ENCODE results near the gene NDC1. TPM values are rescaled to one million over a fixed set of nuclear protein-coding genes. Genes with fewer than 3 reads are reported as not detected.
A peak's percentile ranks its signal among the peaks of the same experiment; 100 is the strongest.
"Not testable (repeated sequence)": the region's sequence is repeated elsewhere in the genome, so short reads cannot be mapped to it uniquely, and the experiment has no call there.

NDC1 gene
- total RNA-seq, 2 donors from 2014 or later, result 5.4 to 6.3 TPM

DNA sequence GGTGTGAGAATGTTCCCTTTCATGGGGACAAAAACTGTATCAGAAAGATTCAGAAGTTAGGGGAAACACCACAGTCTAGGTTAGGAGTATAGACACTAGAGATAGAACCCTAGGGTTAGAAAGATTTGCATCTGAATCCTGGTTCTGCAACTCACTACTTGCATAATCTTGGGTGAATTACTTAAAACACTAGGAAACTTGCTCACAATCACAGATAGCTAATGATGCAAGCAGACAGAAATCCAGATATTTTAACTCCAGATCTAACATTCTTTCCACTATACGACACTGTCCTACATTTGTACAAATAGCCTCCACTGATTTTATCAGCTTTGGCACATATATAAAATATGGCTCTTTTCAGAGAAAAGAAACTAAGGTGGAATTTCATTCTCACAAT, 68.3 kb downstream of the NDC1 start:
- peaks cover 4% of the 10 kb centered on the region for H3K36me3 Mint-ChIP-seq (ENCODE audit: low read depth)
- no peak for ATAC-seq
- H3K9me3 ChIP-seq (ENCODE audit: control insufficient read depth, low read length, poor library complexity, severe bottlenecking), result no peaks in the 10 kb centered on the region
- no peaks in the 10 kb centered on the region for H3K27me3 Mint-ChIP-seq
- H3K4me1 Mint-ChIP-seq, result peaks cover 8% of the 10 kb centered on the region
- DNase-seq, result no peak
- no peak overlapping the region for H3K4me3 Mint-ChIP-seq
- H3K27ac Mint-ChIP-seq, result no peak overlapping the region

DNA sequence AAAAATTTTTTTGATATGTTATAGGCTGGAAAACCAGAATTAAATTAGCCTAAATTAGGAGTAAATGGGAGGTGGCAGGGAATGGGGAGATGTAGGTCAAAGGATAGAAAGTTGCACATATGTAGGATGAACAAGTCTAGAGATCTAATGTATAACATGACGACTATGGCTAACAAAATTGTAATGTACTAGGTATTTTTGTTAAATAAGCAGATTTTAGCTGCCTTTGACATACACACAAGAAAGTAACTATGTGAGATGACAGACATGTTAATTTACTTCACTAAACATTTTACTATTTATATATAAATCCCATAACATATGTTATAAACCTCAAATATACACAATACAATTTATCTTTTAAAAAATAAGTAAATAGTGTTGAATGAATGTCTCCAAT, 68.9 kb downstream of the NDC1 start:
- H3K4me3 Mint-ChIP-seq, result no peak overlapping the region
- no peaks in the 10 kb centered on the region for H3K27me3 Mint-ChIP-seq
- DNase-seq (no peak), ATAC-seq (no peak)
- no peaks in the 10 kb centered on the region for H3K9me3 ChIP-seq (ENCODE audit: control insufficient read depth, low read length, poor library complexity, severe bottlenecking)
- no peak overlapping the region for H3K27ac Mint-ChIP-seq
- peaks cover 8% of the 10 kb centered on the region for H3K4me1 Mint-ChIP-seq
- H3K36me3 Mint-ChIP-seq (ENCODE audit: low read depth), result peaks cover 5% of the 10 kb centered on the region

DNA sequence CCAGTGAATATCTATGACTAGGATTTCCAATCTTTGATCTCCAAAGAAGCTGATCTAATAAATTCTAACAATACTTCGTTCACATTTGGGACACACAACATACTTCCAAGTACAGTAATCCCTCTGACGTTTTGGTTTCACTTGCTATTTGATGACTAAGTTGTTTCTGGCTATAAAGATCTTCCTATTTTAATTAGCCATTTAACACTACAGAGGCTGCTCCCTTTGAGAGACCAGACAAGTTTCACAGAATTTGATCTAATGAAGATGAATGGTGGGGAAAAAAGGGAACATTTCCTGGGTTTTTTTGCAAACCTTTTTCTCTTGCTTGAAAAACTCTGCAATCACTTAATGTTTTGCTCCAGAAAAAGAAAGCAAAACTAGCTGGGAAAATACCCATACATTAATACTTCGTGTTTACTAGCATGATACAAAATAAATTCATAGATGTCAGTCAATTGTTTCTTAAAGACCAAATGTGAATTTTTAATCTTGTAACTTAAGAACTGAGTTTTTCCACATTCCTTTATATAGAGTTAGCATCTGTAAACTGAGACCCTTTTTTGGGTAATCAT, 71.2 kb downstream of the NDC1 start:
- peak overlapping the region; percentile 47 for H3K27ac Mint-ChIP-seq
- no peak overlapping the region for H3K4me3 Mint-ChIP-seq
- DNase-seq, result no peak
- H3K9me3 ChIP-seq (ENCODE audit: control insufficient read depth, low read length, poor library complexity, severe bottlenecking), result no peaks in the 10 kb centered on the region
- ATAC-seq, result no peak
- H3K4me1 Mint-ChIP-seq, result peaks cover 8% of the 10 kb centered on the region
- no peaks in the 10 kb centered on the region for H3K27me3 Mint-ChIP-seq
- H3K36me3 Mint-ChIP-seq (ENCODE audit: low read depth), result peaks cover 8% of the 10 kb centered on the region

DNA sequence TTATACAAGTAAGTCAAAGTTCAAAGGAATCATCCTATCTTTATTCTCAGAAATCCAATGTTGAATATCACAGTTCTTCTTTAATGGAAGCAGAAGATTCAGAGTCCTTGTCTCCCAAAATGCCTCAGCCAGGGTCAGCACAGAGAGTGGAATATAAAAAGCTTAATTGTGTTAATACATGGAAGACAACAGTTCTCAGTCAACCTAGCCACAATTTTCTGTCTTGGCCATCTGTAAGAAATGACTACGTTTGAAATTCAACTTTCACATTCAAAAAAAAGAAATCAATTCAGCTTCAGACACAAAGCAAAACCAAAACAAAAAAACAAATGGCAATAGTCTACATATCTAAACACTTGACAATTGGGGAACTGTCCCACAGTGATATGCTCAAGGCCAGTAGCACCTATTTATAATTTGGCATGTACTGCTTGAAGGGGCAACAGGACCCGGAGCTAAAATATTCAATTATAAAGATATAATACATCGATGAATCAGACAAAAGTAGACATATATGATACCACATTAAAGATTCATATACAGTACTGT, 71.8 kb downstream of the NDC1 start:
- Mint-ChIP-seq H3K27me3 (no peaks in the 10 kb centered on the region), H3K36me3 (ENCODE audit: low read depth) (peaks cover 8% of the 10 kb centered on the region), H3K27ac (peak overlapping the region; percentile 47), H3K4me1 (peaks cover 8% of the 10 kb centered on the region), H3K4me3 (no peak overlapping the region)
- no peaks in the 10 kb centered on the region for H3K9me3 ChIP-seq (ENCODE audit: control insufficient read depth, low read length, poor library complexity, severe bottlenecking)
- ATAC-seq, result no peak
- no peak for DNase-seq

DNA sequence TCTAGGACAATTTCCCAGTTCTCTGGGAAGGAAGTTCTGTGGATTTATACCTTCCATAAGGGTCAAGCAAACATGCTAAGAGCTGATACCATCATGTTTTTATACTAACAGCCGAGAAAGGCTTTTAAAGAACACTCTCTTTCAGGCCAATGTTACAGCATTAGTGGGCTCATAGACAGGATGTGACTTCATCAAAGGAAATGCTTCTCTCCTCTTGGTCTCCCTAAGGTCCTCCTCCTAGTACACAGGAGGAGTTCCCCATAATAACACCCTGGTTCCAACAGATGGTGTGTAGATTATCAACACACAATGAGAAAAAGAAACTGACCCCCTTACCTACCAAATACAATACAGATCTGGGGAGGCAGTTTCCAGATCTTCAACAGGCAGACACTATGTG, 72.4 kb downstream of the NDC1 start:
- H3K36me3 Mint-ChIP-seq (ENCODE audit: low read depth), result peaks cover 4% of the 10 kb centered on the region

DNA sequence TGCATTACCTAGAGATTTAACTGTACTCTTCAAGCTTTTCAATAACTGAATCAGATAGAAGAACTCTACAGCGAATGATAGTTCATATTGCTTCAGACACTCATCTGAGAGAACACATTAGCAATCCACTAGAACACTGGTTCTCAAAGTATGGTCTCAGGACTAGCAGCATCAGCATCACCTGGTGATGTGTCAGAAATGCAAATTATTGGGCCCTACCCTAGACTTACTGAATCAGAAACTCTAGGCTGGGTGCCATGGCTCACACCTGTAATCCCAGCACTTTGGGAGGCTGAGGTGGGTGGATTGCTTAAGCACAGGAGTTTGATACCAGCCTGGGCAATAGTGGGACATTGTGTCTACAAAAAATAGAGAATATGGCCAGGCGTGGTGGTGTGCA, 74.2 kb downstream of the NDC1 start:
- Mint-ChIP-seq H3K4me3 (no peak overlapping the region), H3K27ac (no peak overlapping the region), H3K36me3 (ENCODE audit: low read depth) (peaks cover 4% of the 10 kb centered on the region), H3K4me1 (peaks cover 8% of the 10 kb centered on the region), H3K27me3 (no peaks in the 10 kb centered on the region)
- ATAC-seq, result no peak
- no peak for DNase-seq
- H3K9me3 ChIP-seq (ENCODE audit: control insufficient read depth, low read length, poor library complexity, severe bottlenecking), result no peaks in the 10 kb centered on the region

More for the DNA sequence above, 72.4 kb downstream of the NDC1 start:
- Mint-ChIP-seq H3K27ac (peak overlapping the region; percentile 2), H3K27me3 (no peaks in the 10 kb centered on the region), H3K4me3 (no peak overlapping the region), H3K4me1 (peaks cover 8% of the 10 kb centered on the region)
- ATAC-seq, result peak; percentile 51
- no peak for DNase-seq
- no peaks in the 10 kb centered on the region for H3K9me3 ChIP-seq (ENCODE audit: control insufficient read depth, low read length, poor library complexity, severe bottlenecking)

DNA sequence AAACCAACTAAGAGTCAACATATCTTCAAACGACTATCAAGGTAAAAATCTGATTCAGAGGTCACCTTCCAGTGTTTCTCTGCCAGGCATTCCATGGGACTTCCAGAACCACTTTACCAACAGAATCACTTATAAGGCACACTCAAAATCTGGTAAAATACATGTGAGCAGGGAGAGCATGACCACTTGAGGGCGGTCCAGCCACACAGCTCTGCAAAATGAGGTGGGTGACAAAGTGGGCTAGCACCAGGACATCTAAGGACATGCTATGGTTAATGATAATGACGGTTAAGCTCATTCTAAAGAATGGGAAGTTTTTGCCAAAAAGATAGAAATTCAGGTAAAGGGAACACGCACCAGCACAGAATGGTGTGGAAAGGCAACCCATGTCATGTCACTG, 74.6 kb downstream of the NDC1 start:
- peaks cover 4% of the 10 kb centered on the region for H3K36me3 Mint-ChIP-seq (ENCODE audit: low read depth)

DNA sequence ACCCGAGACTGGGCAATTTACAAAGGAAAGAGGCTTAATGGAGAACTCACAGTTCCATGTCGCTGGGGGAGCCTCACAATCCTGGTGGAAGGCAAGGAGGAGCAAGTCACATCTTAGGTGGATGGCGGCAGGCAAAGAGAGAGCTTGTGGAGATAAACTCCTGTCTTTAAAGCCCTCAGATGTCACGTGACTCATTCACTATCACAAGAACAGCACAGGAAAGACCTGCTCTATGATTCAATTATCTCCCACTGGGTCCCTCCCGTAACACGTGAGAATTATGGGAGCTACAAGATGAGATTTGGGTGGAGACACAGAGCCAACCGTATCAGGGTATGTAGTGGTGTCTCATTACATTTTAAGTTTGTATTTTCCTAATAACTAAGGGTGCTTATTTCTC, 77.6 kb downstream of the NDC1 start:
- H3K36me3 Mint-ChIP-seq (ENCODE audit: low read depth); DNase-seq; H3K27me3 Mint-ChIP-seq; H3K9me3 ChIP-seq (ENCODE audit: control insufficient read depth, low read length, poor library complexity, severe bottlenecking); ATAC-seq; H3K4me1 Mint-ChIP-seq; H3K4me3 Mint-ChIP-seq; H3K27ac Mint-ChIP-seq: not testable (repeated sequence)

More for the DNA sequence above, 74.6 kb downstream of the NDC1 start:
- Mint-ChIP-seq H3K27me3 (no peaks in the 10 kb centered on the region), H3K4me1 (peaks cover 8% of the 10 kb centered on the region), H3K4me3 (no peak overlapping the region), H3K27ac (no peak overlapping the region)
- no peak for DNase-seq
- ATAC-seq, result no peak
- no peaks in the 10 kb centered on the region for H3K9me3 ChIP-seq (ENCODE audit: control insufficient read depth, low read length, poor library complexity, severe bottlenecking)

DNA sequence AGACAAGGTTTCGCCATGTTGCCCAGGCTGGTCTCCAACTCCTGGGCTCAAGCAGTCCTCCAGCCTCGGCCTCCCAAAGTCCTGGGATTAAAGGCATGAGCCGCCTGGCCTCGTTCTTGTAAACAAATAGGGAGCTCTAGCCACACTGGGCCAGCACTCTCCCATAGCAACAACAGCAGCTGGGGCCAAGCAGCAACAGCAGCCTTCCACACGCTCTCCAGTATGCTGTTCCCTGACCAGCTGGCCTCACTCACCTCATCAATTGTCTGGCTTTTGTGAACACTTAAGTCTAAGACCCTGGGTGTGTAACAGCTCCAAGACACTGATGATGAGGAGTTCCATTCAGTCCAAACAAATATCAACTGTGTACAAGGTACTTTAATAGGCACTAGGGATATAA, 82.2 kb downstream of the NDC1 start:
- no peak overlapping the region for H3K27ac Mint-ChIP-seq
- no peak for DNase-seq
- H3K4me1 Mint-ChIP-seq, result peaks cover 7% of the 10 kb centered on the region
- no peaks in the 10 kb centered on the region for H3K9me3 ChIP-seq (ENCODE audit: control insufficient read depth, low read length, poor library complexity, severe bottlenecking)
- H3K4me3 Mint-ChIP-seq, result no peak overlapping the region
- no peaks in the 10 kb centered on the region for H3K27me3 Mint-ChIP-seq
- H3K36me3 Mint-ChIP-seq (ENCODE audit: low read depth), result peaks cover 2% of the 10 kb centered on the region
- no peak for ATAC-seq

DNA sequence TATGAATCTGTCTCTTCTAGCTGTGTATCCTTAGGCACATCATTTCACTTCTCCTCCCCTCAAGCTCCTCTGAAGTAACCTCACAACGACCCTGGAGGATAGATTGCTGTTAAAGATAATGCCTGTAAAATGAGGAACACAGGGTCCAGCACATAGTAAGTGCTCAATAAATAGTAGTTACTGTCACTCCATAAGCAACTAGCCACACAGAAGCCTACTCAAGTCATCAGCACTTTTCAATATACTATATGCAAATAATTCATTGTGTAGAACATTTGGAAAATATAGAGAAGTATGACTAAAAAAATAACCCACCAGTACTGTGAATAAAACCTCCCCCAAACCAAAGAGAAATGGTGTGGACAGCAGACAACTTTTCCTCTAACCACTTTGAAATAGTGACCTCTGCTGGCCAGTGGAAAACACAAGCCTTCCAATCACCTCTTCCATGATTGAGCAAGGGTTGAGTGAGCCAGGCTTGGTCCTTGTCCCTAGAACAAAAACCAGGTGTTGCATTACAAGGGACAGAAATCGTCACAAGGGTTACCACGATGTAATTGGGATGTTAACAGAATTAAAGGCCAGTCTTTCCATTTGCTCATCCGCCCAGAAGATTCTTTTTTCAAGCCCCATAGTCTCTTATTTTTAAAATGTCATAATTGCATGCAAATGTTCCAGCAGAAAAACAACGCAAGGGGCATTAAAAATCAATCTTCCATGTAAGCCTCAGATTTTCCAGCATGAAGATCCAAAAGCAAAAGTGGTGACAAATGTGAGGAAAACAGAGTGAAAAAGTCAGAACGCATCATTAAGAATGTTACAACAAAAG, 83.4 kb downstream of the NDC1 start:
- Mint-ChIP-seq H3K27ac (no peak overlapping the region), H3K27me3 (no peaks in the 10 kb centered on the region), H3K4me3 (no peak overlapping the region), H3K36me3 (ENCODE audit: low read depth) (peaks cover 2% of the 10 kb centered on the region), H3K4me1 (peaks cover 7% of the 10 kb centered on the region)
- DNase-seq (no peak), ATAC-seq (no peak)
- H3K9me3 ChIP-seq (ENCODE audit: control insufficient read depth, low read length, poor library complexity, severe bottlenecking), result no peaks in the 10 kb centered on the region

DNA sequence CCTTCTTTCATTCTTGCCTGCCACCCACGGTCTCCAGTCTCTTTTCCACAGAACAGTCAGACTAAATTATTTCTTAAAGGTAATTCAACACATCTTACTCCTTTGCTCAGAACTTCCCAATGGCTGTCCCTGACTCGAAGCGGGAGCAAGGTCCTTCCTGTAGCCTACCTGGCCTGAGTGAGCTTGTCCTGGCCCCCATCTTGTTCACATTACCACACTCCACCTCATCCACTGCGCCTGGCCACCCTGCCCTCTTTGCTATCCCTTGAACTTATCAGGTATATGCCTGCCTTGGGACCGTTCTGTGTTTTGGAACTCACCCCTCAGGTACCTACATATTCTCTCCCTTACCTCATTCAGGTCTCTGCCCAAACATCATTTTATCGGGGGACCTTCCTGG, 85.8 kb downstream of the NDC1 start:
- Mint-ChIP-seq H3K4me3 (no peak overlapping the region), H3K36me3 (ENCODE audit: low read depth) (peaks cover 2% of the 10 kb centered on the region), H3K27ac (no peak overlapping the region), H3K27me3 (peaks cover 6% of the 10 kb centered on the region), H3K4me1 (peaks cover 6% of the 10 kb centered on the region)
- no peak for DNase-seq
- H3K9me3 ChIP-seq (ENCODE audit: control insufficient read depth, low read length, poor library complexity, severe bottlenecking), result no peaks in the 10 kb centered on the region
- ATAC-seq, result no peak

DNA sequence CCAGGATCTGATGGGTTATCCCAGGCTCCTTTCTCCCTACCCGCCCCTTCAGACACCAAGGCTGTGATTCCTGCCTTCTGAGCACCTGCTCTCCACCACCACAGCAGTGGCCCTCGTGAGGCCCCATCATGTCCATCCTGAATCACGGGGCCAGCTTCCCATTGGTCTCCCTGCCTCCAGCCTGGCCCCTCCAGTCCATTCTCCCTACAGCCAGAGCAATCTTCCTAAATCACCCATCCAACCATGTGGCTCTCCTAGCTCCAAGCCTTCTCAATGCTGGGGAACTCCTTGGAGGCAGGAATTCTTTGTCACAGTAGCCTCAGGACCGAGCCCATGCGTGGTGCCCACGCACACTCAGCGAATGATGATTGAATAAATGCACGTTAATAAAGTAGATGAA, 90.3 kb downstream of the NDC1 start:
- no peaks in the 10 kb centered on the region for H3K9me3 ChIP-seq (ENCODE audit: control insufficient read depth, low read length, poor library complexity, severe bottlenecking)
- ATAC-seq (no peak), DNase-seq (no peak)
- Mint-ChIP-seq H3K4me3 (no peak overlapping the region), H3K36me3 (ENCODE audit: low read depth) (peaks cover 4% of the 10 kb centered on the region), H3K27ac (no peak overlapping the region), H3K27me3 (peaks cover 6% of the 10 kb centered on the region), H3K4me1 (peaks cover 6% of the 10 kb centered on the region)

DNA sequence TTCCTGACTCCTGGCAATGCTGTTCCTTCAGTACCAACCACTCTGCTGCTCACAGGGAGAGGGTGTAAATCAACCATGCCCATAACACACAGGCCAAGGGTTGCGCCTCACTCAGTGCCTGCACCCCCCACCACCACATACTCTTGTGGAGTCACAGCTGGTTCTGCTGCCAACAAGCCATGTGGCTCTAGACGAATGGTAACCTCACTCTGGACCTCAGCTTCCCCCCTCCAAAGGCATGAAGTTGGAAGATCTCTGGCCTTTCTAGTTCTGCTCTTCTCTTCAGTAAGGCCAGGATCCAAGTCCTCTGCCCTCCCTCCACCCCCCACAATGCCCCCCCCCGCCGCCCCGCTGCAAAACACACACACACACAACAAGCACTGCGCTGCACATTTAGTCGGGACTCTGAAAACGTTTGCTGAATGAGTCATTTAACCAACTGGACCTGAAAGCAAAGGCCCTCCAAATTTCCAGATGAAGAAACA, 97.4 kb downstream of the NDC1 start:
- Mint-ChIP-seq H3K4me3 (no peak overlapping the region), H3K27me3 (peaks cover 15% of the 10 kb centered on the region)

More for the DNA sequence above, 97.4 kb downstream of the NDC1 start:
- Mint-ChIP-seq H3K27ac (no peak overlapping the region), H3K4me1 (no peaks in the 10 kb centered on the region), H3K36me3 (ENCODE audit: low read depth) (peaks cover 6% of the 10 kb centered on the region)
- ATAC-seq (no peak), DNase-seq (no peak)
- H3K9me3 ChIP-seq (ENCODE audit: control insufficient read depth, low read length, poor library complexity, severe bottlenecking), result no peaks in the 10 kb centered on the region

Measured in T-helper 17 cell (primary cell).